Mesothelial cell of epicardium (in vitro differentiated cells): ENCODE measurements around the gene GATB. TPM values are rescaled to one million over a fixed set of nuclear protein-coding genes. Genes with fewer than 3 reads are reported as not detected.

ENCODE experiments used
- DNase-seq, 2 experiments: peaks; one replicate each; pipeline ENCODE4 v3.0.0; 2021; ENCODE audit warnings: low spot score in 2 of 2; ENCODE audit not compliant: unreplicated experiment in 2 of 2
- H3K27ac Mint-ChIP-seq: 2 replicates; pipeline ENCODE4 v1.8.0; 2021; ENCODE audit warnings: mixed read lengths
- H3K27me3 Mint-ChIP-seq: 2 replicates; pipeline ENCODE4 v1.8.0; 2021; ENCODE audit warnings: low read depth, mixed read lengths
- H3K36me3 Mint-ChIP-seq: 2 replicates; pipeline ENCODE4 v1.8.0; 2021; ENCODE audit warnings: mixed read lengths
- H3K4me1 Mint-ChIP-seq: 2 replicates; pipeline ENCODE4 v1.8.0; 2021; ENCODE audit warnings: mixed read lengths
- H3K4me3 Mint-ChIP-seq: 2 replicates; pipeline ENCODE4 v1.8.0; 2021; ENCODE audit warnings: mild to moderate bottlenecking, moderate library complexity, mixed read lengths
- H3K9me3 Mint-ChIP-seq: 2 replicates; pipeline ENCODE4 v1.8.0; 2021; ENCODE audit warnings: mixed read lengths
- total RNA-seq: library from RNA; stranded (reverse); gene quantifications from 3 replicates; pipeline ENCODE4 v1.2.1, GENCODE V29; 2021
- TF ChIP-seq, protein P1 (sequence below): fragments of 200-600 bp; sonication (generic); IDR thresholded peaks from one replicate; pipeline ENCODE4 v1.5.0; 2021; ENCODE audit warnings: antibody characterized with exemption; ENCODE audit not compliant: unreplicated experiment

GATB gene
- total RNA-seq, 1 donor from 2014 or later, result 24.5 TPM

DNA sequence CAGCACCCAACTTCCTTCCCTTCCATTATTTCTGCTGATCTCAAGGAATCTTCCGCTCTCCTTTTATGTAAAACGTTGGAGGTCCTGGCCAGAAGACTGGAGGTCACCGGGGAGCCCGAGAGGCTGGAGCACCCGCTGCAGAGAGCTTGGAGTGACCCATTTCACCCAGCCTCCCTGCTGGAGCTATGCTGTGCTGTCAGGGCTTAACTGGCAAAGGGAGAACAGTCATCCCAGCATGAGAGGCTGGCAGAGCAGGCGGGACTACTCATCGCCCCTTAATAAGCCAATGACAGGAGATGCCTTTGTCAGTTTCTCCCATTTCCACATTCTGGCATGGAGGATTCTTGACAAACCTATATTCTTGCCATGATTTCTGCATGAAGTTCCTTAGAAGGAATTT, 98.9 kb downstream of the GATB start:
- no peak for DNase-seq
- H3K27me3 Mint-ChIP-seq, result peaks cover 30% of the 10 kb centered on the region
- H3K9me3 Mint-ChIP-seq, result no peaks in the 10 kb centered on the region
- H3K4me1 Mint-ChIP-seq, result peaks cover 12% of the 10 kb centered on the region
- H3K27ac Mint-ChIP-seq, result no peak overlapping the region
- H3K36me3 Mint-ChIP-seq, result peaks cover 15% of the 10 kb centered on the region
- TF ChIP-seq, protein P1, sequence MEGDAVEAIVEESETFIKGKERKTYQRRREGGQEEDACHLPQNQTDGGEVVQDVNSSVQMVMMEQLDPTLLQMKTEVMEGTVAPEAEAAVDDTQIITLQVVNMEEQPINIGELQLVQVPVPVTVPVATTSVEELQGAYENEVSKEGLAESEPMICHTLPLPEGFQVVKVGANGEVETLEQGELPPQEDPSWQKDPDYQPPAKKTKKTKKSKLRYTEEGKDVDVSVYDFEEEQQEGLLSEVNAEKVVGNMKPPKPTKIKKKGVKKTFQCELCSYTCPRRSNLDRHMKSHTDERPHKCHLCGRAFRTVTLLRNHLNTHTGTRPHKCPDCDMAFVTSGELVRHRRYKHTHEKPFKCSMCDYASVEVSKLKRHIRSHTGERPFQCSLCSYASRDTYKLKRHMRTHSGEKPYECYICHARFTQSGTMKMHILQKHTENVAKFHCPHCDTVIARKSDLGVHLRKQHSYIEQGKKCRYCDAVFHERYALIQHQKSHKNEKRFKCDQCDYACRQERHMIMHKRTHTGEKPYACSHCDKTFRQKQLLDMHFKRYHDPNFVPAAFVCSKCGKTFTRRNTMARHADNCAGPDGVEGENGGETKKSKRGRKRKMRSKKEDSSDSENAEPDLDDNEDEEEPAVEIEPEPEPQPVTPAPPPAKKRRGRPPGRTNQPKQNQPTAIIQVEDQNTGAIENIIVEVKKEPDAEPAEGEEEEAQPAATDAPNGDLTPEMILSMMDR, result no peak
- no peak overlapping the region for H3K4me3 Mint-ChIP-seq

- Mint-ChIP-seq H3K27ac (no peak overlapping the region), H3K4me1 (peaks cover 19% of the 10 kb centered on the region), H3K9me3 (no peaks in the 10 kb centered on the region), H3K27me3 (peaks cover 28% of the 10 kb centered on the region), H3K36me3 (peaks cover 18% of the 10 kb centered on the region), H3K4me3 (no peak overlapping the region)
- TF ChIP-seq, protein P1, result no peak
- DNase-seq, result no peak
These were observed 100.1 kb downstream of the GATB start for GRCh38 chr4:151660676-151661075.

DNA sequence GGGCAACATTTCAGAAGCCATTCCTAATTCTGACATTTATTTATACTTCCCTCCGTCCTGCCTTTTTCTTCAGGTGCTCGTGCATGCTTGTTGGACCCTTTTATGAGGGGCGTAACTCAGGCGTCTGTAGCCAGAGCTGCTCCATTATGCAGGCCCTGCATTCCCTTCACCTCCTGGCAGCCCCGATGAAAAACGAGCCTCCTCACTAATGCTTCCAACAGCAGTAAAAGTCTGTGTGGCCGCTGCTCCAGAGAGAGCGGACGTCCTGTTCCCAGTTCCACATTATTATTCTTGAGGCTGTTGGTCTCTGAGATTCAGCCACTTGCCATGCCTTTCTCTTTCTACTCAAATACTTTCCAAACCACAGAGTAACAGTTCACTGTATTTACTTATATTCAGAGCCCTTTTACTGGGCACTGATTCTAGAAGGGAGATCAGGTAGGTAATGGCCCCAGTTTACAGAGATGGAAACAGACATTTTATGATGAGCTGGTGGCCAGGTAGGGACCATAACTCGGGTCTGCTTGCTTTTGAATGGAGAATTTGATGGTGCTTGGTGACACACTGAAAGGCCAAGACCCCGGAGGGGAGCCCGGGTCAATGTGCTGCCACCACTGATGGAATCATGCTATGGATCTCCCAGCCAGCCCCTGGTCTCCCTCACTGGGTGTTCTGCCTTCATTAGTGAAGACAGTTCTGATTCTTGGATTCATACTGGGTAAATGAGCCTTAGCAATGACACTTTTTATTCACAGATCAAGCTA, 101.0 kb downstream of the GATB start:
- DNase-seq, result no peak
- TF ChIP-seq, protein P1, result no peak
- peaks cover 18% of the 10 kb centered on the region for H3K36me3 Mint-ChIP-seq
- H3K9me3 Mint-ChIP-seq, result no peaks in the 10 kb centered on the region
- peaks cover 19% of the 10 kb centered on the region for H3K4me1 Mint-ChIP-seq
- H3K27ac Mint-ChIP-seq, result no peak overlapping the region
- no peak overlapping the region for H3K4me3 Mint-ChIP-seq
- H3K27me3 Mint-ChIP-seq, result peaks cover 20% of the 10 kb centered on the region

DNA sequence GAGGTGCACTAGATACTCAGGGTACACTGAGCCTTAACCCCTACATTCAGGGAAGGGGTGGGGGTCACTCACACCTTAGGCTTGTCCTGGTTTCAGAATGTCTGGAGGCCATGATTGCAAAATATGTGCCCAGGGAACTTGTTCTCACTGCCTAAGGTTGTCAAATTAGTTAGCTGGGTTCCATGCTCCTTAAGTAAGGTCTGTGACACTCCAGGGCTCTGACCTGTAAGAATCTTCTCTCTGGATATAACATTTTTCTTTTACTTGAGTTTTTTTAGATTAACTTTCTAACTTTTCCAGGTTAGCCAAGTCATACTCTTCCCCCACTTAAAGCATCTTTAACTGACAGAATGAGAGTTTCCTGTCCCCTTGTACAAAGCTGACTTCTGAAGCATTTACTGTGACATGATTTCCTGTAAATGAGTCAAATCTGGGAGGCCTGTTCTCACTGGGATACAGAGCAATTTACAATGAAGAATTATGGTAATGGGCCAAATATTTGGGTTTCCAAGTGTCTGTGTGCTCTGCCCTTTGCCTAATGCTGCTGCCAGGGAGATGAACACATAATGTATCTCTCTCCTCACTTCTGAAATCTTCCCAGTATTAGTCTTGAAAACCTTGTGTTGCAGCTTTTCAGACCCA, 101.7 kb downstream of the GATB start:
- no peak for DNase-seq
- H3K9me3 Mint-ChIP-seq, result no peaks in the 10 kb centered on the region
- no peak overlapping the region for H3K27ac Mint-ChIP-seq
- peaks cover 18% of the 10 kb centered on the region for H3K27me3 Mint-ChIP-seq
- TF ChIP-seq, protein P1, result no peak
- no peak overlapping the region for H3K4me3 Mint-ChIP-seq
- H3K36me3 Mint-ChIP-seq, result peaks cover 17% of the 10 kb centered on the region
- peaks cover 19% of the 10 kb centered on the region for H3K4me1 Mint-ChIP-seq

- peaks cover 14% of the 10 kb centered on the region for H3K27me3 Mint-ChIP-seq
- no peaks in the 10 kb centered on the region for H3K9me3 Mint-ChIP-seq
- peaks cover 26% of the 10 kb centered on the region for H3K4me1 Mint-ChIP-seq
- TF ChIP-seq, protein P1, result no peak
- no peak overlapping the region for H3K27ac Mint-ChIP-seq
- no peak overlapping the region for H3K4me3 Mint-ChIP-seq
- H3K36me3 Mint-ChIP-seq, result peaks cover 11% of the 10 kb centered on the region
- no peak for DNase-seq
These were observed 102.9 kb downstream of the GATB start for GRCh38 chr4:151657896-151658295.
